Measurements from ENCODE around the gene UBE2J1.

Gene UBE2J1

DNA sequence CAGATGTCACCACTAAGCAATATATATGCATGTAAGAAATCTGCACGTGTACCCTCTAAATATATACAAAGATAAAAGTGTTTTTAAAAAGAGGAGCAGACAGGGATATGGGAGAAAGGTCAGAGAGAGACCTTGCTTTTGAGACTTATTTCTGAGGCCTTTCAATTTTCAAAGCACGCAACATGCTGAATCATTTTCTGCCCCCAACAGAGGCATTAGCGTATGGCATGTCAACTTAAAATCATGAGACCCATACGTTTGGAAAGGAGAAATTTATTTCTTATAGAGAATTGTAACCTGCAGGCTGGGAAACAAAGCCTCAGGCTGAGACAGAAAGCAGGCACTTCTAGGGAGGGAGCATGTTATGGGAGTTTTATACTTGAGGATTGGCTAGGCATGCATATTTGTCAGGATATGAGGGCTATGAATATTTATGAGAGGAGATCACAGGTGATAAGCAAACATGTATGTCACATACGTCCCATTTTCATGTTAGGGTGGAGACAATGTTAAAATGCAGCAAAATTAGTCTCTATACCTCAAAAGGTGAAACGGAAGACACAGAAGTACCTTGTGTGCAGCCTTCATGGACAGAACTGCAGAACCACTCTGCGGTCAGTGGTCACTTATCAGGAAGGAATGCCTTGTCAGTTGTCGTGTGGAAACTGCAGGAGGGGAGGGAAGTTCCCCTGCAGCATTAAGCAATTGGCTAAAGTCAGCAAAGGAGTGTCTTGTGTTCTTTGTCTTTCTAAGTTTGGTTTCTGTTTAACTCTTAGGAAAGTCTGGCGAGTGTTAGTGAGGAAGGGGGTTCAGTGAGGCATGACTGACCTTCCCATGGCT, 31.2 kb downstream of the UBE2J1 start:
- peak; percentile 96 for DNase-seq (ENCODE audit: low read depth)
- TF ChIP-seq MYC (IDR thresholded peaks at IDR 0.05; ENCODE audit: low read depth, low read length) (peak; percentile 46; the same call in 1 of the 2 replicates), POLR2A (IDR thresholded peaks at IDR 0.05; ENCODE audit: extremely low read depth, insufficient read length) (no peak)
- TF ChIP-seq, protein P1, sequence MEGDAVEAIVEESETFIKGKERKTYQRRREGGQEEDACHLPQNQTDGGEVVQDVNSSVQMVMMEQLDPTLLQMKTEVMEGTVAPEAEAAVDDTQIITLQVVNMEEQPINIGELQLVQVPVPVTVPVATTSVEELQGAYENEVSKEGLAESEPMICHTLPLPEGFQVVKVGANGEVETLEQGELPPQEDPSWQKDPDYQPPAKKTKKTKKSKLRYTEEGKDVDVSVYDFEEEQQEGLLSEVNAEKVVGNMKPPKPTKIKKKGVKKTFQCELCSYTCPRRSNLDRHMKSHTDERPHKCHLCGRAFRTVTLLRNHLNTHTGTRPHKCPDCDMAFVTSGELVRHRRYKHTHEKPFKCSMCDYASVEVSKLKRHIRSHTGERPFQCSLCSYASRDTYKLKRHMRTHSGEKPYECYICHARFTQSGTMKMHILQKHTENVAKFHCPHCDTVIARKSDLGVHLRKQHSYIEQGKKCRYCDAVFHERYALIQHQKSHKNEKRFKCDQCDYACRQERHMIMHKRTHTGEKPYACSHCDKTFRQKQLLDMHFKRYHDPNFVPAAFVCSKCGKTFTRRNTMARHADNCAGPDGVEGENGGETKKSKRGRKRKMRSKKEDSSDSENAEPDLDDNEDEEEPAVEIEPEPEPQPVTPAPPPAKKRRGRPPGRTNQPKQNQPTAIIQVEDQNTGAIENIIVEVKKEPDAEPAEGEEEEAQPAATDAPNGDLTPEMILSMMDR (IDR thresholded peaks at IDR 0.05; ENCODE audit: low read depth, low read length), result no peak
- TF ChIP-seq, protein P2, sequence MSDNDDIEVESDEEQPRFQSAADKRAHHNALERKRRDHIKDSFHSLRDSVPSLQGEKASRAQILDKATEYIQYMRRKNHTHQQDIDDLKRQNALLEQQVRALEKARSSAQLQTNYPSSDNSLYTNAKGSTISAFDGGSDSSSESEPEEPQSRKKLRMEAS (IDR thresholded peaks at IDR 0.05; ENCODE audit: low read depth, low read length), result peak; percentile 45; the same call in 1 of the 2 replicates
- H3K4me3 ChIP-seq (ENCODE audit: low read depth, low read length), result peak overlapping the region; percentile 42

DNA sequence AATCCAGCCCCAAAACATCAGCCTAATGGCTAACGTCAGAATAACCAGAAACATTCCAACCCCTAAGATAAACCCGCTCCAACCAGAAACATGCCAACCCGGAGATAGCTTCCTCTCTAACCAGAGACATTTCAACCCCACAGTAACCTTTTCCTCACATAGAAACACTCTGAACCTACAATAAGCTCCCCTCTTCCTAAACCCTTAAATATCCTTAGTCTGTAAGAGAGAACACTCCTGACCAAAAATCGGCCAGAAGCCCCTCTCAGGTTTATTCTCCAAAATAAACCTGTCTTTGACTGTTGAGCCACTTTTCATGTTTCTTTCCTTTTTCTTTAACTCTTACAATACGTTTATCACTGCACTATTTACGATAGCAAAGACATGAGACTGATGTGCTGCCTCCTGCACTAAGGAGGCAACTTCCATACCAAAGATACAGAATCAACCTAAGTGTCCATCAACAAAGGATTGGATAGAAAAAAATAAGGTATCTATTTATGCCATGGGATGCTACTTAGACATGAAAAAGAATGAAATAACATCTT, 32.4 kb downstream of the UBE2J1 start:
- H3K4me3 ChIP-seq (ENCODE audit: low read depth, low read length), result no peak overlapping the region
- TF ChIP-seq, protein P2 (IDR thresholded peaks at IDR 0.05; ENCODE audit: low read depth, low read length), result no peak
- TF ChIP-seq MYC (IDR thresholded peaks at IDR 0.05; ENCODE audit: low read depth, low read length), result no peak
- TF ChIP-seq, protein P1 (IDR thresholded peaks at IDR 0.05; ENCODE audit: low read depth, low read length), result no peak
- no peak for TF ChIP-seq POLR2A (IDR thresholded peaks at IDR 0.05; ENCODE audit: extremely low read depth, insufficient read length)
- no peak for DNase-seq (ENCODE audit: low read depth)

DNA sequence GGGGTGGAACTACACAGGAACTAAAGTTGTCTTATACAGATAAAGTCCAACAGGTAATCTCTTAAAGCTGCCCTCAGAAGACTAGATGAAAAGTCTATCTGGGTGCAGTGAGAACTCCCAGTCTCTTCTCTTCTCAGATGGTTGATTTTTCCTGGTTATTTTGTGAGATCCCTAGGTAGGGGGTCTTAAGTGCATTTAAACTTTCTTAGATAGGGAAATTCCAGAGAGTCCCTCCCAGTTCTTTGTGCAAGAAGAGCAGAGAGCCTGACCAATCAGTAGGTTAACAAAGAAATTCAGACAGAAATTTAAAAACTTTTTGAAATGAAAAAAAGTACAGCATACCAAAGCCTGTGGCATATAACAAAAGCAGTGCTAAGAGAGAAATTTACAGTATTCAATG, 35.5 kb downstream of the UBE2J1 start:
- no peak overlapping the region for H3K4me3 ChIP-seq (ENCODE audit: low read depth, low read length)
- TF ChIP-seq, protein P2 (IDR thresholded peaks at IDR 0.05; ENCODE audit: low read depth, low read length), result no peak
- no peak for TF ChIP-seq MYC (IDR thresholded peaks at IDR 0.05; ENCODE audit: low read depth, low read length)
- TF ChIP-seq, protein P1 (IDR thresholded peaks at IDR 0.05; ENCODE audit: low read depth, low read length), result no peak
- TF ChIP-seq POLR2A (IDR thresholded peaks at IDR 0.05; ENCODE audit: extremely low read depth, insufficient read length), result no peak

DNA sequence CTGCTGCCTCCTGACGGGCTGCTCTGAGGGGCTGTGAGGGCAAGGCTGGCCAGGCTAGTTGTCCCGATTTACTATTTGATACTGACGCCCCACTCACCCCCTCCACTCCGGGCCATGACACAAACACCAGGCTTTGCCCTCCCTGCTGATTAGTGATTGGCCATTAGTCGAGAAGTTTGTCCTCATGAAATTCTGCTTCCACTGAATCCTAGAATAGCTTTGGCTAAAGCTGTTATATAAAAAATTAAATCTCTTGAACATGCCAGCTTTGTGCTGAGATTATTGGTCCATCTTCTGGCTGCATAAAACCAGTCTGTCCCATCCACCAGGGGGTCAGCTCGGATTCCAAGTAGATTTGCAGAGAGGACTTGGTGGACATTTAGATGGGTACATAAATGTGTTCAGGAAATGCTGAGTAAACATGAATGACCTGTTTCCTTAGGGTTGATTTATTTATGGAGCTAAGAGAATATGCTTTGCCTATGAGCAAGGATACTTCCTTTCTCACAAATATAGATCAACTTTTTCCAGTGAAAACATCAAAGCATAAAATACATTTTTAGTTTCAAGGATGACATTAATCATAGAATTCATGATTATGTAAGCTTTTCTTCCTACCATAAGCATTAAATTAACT, 37.2 kb downstream of the UBE2J1 start, which contains the start of gene GABRR2:
GABRR2 (minus strand) TSS at position 51 of the 637 bp plus-strand sequence. CDS start 134 bp downstream, outside the sequence.
- no peak for DNase-seq (ENCODE audit: low read depth)
- TF ChIP-seq, protein P1 (IDR thresholded peaks at IDR 0.05; ENCODE audit: low read depth, low read length), result no peak
- TF ChIP-seq, protein P2 (IDR thresholded peaks at IDR 0.05; ENCODE audit: low read depth, low read length), result no peak
- no peak for TF ChIP-seq MYC (IDR thresholded peaks at IDR 0.05; ENCODE audit: low read depth, low read length)
- no peak for TF ChIP-seq POLR2A (IDR thresholded peaks at IDR 0.05; ENCODE audit: extremely low read depth, insufficient read length)
- no peak within 1 kb of the TSS for H3K4me3 ChIP-seq (ENCODE audit: low read depth, low read length)

More for the DNA sequence above, 35.5 kb downstream of the UBE2J1 start:
- no peak for DNase-seq (ENCODE audit: low read depth)

DNA sequence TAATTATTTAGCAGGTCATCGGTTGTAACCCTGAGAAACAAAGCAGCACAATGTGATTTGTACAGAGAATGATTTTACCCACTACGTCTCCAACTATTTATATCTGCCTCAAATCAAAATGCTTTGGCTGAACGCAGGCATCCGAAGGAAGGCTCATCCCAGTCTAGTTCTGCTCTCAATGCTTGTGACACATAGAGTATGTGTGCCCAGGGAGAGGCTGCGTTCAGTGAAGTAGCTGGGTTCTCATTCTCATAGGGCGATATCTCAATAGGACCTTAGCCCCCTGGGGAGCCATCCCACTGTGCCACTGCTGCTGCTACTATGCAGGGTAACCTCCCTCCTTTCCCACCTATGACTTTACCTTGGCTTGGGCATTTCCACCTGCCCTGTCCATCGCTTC, 37.8 kb downstream of the UBE2J1 start:
- no peak for DNase-seq (ENCODE audit: low read depth)
- H3K4me3 ChIP-seq (ENCODE audit: low read depth, low read length), result no peak overlapping the region
- TF ChIP-seq, protein P2 (IDR thresholded peaks at IDR 0.05; ENCODE audit: low read depth, low read length), result no peak
